ENCODE measurements around the gene VDAC2.
A peak's percentile ranks its signal among the peaks of the same experiment; 100 is the strongest.
"Not testable (repeated sequence)": the region's sequence is repeated elsewhere in the genome, so short reads cannot be mapped to it uniquely, and the experiment has no call there.

The VDAC2 gene

DNA sequence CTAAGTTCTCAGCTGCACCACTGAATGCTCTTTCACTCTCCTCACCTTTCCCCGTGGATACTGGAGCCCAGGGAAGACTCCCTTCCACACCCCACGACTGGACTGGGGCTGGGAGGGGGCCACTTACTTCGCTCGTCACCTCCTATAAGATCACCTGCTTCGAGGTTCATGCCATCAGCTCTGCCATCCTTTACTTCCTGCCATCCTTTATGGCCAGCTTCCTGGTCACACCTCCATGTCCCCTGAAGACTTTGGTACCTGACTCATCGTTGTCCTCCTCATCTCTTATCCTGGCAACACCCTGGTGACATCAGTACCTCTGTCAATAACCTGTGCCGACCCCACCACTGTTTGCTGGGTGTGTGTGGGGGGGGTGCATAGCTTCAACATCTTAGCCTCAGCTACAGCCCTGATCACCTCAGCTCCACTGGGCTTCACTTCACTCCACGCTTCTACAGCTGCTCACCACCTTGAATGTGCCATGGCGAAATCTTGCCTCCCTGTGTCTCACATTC is 8.7 kb upstream of the VDAC2 start:
- DNase-seq (ENCODE audit: low spot score), result no peak

DNA sequence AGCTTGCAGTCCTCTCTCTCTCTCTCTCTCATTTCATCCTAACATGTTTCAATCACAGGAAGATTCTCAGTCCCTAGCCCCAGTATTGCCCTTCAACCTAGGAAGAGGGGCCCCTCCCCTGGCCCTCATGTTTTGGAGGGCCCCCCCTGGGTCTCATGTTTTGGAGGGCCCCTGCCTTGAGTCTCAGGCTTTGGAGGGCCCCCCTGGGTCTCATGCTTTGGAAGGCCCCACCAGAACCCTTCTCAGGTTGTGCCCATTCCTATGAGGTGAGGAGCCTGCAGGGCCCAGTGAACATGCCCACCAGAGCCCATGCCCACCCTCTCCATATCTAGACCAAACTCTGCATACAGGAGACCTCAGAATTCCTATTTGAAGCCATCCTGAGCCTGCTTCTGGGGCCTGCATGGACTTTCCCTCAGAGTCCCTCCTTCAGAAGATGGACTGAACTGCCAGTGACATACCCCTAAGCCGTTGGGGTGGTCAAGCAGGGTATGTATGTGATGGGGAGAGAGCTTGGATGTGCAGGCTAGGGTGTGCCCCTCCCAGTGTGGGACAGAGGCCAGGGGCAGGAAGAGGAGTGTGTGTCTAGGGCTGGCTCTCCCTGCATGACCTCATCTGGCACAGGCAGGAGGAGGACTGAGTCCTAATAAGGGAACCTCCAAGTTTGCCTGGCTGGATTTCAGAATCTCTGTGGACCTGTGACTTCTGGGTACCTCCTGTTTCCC is 8.1 kb upstream of the VDAC2 start:
- no peak for DNase-seq (ENCODE audit: low spot score)

DNA sequence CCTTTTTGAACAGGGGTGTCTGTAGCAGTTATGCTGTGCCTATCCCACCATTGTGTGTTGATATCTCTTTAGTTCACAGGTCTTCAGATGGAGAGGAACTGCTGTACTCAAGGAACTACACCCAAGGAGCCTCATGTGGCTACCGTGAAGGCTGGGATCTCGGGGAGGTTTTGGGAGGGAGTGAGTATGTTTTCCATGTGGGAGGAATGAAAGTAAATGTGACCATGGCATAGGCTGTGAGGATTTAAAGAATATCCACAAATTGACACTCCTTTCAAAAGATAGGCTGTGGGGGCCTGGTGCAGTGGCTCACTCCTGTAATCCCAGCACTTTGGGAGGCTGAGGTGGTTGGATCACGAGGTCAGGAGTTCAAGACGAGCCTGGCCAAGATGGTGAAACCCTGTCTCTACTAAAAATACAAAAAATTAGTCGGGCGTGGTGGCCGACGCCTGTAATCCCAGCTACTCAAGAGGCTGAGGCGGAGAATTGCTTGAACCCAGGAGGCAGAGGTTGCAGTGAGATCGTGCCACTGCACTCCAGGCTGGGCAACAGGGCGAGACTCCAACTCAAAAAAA is 7.5 kb upstream of the VDAC2 start:
- not testable (repeated sequence) for DNase-seq (ENCODE audit: low spot score)

DNA sequence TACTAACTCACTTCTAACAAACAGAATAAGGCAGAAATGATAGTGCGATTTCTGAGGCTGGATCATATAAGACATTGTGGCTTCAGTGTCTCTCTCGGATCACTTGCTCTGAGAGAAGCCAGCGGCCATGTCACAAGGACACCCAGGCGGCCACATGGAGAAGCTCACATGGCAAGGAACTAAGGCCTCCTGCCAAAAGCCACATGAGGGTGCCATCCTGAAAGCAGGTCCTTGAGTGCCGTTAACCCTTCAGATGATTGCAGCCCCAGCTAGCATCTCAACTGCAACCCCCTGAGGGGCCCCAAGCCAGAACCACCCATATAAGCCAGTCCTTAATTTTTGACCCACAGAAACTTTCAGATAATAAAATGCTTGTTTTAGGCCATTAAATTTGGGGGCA is 6.9 kb upstream of the VDAC2 start:
- no peak for DNase-seq (ENCODE audit: low spot score)

DNA sequence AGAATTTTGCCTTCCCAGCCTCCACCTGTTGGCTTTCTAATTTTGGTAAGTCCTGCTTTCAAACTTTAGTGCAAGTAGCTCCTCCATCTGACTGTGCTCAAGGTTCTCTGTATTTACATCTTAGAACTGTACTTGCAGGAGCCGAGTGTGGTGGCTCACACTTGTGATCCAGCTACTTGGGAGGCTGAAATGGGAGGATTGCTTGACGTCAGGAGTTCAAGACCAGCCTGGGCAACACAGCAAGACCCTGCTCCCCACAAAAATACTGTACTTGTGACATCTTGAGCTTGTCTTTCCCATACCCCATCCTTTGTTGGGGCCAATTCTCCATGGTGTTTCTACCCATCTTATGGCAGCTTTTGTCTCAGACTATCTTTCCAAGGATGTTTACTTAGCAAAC is 4.7 kb upstream of the VDAC2 start:
- no peak for DNase-seq (ENCODE audit: low spot score)

DNA sequence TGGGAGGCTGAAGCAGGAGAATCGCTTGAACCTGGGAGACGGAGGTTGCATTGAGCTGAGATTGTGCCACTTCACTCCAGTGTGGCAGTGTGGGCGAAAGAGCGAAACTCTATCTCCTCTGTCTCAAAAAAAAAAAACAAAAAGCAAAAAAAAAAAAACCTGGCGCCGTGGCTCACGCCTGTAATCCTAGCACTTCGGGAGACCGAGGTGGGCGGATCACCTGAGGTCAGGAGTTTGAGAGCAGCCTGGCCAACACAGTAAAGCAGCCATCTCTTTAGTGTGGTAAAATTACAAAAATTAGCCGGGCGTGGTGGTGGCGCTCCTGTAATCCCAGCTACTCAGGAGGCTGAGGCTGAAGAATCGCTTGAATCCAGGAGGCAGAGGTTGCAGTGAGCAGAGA is 4.0 kb upstream of the VDAC2 start:
- DNase-seq (ENCODE audit: low spot score), result not testable (repeated sequence)

DNA sequence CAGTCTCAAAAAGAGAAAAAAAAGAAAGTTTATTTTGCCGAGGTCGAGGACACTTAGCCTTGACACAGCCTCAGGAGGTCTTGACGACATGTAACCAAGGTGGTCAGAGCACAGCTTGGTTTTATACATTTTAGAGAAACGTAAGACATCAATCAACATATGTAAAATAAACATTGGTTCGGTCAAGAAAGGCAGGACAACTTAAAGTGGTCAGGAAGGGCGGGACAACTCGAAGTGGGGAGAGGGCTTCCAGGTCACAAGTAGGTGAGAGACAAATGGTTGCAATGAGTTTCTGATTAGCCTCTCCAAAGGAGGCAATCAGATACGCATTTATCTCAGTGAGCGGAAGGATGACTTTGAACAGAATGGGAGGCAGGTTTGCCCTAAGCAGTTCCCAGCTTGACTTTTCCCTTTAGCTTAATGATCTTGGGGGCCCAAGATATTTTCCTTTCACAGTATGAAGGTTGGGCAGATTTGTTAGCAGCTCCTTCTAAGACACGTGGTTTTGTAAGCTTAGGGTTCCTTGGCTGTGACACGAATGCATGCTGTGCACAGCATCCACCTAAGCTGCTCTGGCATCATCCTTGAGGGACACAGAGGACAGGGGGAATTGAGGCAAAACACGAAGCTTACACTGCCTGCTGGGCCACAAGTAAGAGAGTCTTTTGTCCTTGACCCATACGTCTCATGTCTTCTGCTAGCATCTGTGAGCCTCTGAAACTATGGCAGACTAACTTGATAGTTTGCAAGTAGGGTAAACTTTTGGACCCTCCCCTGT is 3.3 kb upstream of the VDAC2 start:
- no peak for DNase-seq (ENCODE audit: low spot score)

DNA sequence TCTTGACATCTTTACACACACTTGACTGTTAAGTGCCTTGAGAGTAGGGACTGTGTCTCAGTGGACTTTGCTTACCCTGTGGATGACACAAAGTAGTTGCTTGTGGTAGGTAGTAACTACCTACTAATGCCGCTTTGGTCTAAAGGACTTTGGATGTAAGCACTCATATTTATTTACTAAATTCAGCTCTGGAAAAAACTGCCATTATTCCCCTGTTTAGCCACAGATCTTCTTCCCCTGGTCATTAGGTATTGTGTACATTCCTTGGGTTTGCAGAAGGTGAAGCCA is 2.8 kb upstream of the VDAC2 start:
- no peak for DNase-seq (ENCODE audit: low spot score)

DNA sequence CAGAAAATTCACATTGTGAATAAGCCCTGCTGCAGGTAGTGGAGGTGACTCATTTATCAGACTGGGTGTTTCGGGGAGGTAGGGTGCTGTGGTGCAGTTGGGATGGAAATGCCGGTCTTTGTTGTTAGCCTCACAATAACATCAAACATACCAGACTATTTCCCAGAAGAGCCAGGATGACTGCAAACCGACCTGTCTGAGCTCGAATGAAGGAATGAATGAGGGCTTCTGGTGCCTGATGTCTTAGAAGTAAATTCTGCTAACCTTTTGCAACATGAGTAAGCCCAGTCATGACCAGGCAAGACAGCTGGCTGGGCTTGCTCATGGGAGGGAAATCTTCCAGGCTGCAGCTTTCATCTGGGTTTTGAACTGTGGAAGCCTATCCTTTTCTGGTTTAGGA is 2.4 kb upstream of the VDAC2 start:
- DNase-seq (ENCODE audit: low spot score), result peak; percentile 10

DNA sequence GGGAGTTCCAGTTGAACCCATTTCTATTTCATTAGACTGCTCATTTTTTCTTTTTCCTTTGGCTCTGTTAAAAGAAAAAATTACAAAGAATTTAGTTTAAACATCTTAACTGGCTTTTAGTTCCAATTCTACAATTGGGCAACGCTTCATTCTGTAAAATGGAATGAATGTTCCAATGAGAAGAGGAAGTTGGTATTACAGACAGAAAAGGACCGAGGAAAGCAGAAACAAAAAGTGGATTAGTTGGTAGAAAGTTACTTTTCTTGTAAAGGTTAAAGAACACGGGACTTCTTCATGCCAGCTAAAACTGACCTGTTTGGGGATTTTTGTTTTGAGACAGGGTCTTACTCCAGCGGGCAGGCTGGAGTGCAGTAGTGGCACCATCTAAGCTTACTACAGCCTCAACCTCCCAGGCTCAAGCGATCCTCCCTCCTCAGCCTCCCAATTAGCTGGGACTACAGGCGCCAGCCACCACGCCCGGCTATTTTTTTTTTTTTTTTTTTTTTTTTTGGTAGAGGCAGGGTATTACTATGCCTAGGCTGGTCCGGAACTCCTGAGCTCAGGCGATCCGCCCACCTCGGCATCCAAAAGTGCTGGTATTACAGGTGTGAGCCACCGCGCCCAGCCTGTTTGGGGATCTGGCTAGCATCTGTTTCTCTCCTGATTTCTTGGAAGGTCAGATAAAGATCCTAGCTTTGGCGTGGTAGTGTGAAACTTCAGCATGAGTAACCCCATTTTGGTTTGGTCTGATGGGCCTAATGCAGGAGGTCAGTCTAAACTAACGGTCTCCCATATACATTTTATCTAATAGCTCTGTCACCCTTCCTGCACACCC is 1.3 kb upstream of the VDAC2 start:
- DNase-seq (ENCODE audit: low spot score), result no peak

DNA sequence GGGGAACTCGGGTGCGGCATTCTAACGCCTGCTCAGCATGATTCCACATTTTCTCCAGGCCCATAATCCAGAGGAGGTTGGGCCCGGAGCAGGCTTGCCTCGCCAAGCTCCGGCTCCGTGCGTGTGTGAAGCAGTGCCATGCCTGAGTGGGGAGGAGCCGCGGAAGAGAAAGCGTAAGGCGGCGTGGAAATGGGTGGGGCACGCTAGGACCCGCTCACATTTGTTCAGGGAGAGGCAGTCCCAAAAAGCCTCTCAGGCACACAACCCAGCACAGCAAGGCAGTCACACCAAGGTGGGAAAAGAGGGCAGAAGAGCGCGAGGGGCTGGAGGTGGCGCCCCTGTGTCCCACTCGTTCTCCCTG is 695 bp upstream of the VDAC2 start:
- DNase-seq (ENCODE audit: low spot score), result peak; percentile 81

DNA sequence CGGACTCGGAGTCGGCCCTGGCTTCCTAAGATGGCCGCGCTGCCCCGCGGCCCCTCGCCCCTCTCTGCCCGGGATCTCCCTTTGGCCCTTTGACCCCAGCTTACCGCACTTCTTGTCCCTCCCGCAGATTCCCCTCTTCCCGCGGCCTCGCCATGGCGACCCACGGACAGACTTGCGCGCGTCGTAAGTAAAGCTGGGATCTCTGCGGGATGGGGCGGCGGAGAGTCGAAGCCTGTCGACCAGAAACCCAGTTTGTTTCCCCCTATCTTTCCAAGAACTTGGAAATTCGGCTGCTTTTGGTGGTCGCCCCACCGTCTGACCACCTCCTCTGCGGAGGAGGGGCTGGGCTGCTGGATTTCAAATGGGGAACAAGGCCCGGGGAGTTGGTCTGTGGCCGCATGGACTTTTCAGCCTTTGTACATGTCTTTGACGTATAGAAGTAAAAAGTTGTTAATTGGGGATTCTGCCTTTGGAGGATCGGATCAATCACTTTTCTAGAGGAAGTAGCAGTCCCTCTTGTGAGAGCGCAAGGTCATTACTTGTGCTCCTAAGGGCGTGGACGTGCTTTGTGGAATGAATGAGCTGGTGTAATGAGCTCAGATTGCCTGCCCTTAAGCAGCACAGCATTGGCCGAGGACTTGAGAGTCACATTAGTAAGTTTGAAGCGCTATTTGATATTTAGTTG is 553 bp downstream of the VDAC2 start:
- peak; percentile 28 for DNase-seq (ENCODE audit: low spot score)

DNA sequence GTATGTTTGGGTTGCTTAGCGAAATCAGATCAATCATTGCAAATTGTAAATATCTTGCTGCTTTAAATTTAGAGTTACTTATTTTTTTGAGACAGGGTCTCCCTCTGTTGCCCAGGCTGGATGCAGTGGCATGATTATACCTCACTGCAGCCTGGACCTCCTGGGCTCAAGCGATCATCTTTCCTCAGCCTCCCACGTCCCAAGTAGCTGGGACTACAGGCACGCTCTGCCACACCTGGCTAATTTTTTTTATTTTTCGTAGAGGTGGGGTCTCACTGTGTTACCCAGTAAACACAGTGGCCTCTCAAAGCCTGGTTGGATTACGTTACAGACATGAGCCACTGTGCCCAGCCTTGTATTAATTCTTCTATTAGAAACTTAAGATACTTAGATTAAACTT is 1.7 kb downstream of the VDAC2 start:
- DNase-seq (ENCODE audit: low spot score), result no peak

DNA sequence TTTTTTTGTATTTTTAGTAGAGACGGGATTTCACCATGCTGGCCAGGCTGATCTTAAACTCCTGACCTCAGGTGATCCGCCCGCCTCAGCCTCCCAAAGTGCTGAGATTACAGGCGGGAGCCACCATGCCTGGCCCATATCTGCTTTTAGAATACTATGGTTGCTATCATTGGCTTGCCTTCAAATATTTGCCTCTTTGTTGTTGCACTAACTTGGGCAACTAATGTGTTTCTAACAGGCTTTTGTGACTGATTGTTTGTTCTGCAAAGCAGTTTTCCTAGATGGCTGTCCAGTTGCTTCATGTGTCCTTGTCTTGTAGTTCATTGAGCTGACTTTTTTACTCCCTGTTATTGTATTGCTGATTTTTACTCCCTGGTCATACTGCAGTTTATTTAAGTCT is 9.7 kb downstream of the VDAC2 start:
- DNase-seq (ENCODE audit: low spot score), result no peak

DNA sequence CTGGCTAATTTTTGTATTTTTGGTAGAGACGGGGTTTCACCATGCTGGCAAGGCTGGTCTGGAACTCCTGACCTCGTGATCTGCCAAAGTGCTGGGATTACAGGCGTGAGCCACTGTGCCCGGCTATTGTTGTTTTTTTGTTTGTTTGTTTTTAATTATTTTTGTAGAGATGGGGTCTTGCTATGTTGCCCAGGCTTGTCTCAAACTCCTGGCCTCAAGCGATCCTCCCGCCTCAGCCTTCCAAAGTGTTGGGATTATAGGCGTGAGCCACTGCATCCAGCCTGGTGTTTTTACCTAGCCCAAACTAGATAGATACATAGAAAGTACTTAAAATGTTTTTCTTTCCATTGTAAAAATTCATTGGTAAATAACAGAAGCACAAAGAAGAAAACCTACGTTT is 10.9 kb downstream of the VDAC2 start:
- DNase-seq (ENCODE audit: low spot score), result not testable (repeated sequence)

DNA sequence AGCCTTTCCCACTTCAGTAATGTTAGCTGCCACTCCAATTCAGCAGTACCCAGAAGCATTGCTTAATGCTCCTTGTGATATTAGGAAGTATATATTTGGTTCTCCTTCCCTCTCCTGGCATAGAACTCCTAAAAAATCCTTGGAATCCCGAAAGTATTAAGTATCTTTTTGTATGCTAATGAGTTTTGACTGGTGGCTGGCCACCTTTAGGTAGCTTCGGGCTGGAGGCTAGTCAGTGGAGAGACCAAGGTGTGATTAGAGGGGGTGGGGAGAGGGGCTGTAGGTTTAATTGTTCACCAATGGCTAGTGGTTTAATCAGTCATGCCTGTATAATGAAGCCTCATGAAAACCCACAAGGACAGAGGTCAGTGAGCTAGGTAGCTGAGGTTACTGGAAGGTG is 12.9 kb downstream of the VDAC2 start:
- DNase-seq (ENCODE audit: low spot score), result no peak

DNA sequence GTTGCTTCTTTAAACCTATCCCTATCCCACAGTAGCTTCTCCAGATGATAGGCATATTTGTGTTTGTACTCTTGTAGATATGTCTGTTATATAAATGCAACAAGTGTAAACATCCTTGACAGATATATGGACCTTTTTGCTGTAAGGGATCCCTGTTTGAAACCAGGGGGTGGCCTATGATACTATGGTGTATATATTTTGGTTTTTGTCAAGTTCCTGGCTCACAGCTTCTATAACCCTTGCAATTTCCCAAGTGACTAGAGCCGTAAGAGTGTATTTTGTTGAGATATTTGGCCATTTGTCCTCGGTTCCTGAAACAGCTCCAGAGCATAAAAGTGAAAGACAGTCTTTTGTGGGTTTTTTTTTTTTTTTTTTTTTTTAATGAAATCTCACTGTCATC is 15.5 kb downstream of the VDAC2 start:
- no peak for DNase-seq (ENCODE audit: low spot score)

DNA sequence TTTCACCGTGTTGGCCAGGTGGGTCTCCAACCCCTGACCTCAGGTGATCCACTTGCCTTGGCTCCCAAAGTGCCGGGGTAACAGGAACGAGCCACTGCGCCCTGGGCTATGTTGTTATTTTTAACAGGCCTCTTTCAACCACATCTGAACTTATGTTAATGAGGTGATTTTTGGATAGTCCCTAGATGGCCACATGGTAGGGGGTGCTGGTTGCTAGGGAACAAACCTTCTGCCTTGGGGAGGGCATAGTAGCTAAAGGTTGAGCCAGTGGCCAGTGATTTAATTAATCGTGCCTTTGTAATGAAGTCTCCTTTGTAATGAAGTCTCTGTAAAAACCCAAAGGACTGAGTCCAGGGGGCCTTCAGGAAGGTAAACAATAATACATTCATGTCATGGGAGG is 16.1 kb downstream of the VDAC2 start:
- DNase-seq (ENCODE audit: low spot score), result no peak

DNA sequence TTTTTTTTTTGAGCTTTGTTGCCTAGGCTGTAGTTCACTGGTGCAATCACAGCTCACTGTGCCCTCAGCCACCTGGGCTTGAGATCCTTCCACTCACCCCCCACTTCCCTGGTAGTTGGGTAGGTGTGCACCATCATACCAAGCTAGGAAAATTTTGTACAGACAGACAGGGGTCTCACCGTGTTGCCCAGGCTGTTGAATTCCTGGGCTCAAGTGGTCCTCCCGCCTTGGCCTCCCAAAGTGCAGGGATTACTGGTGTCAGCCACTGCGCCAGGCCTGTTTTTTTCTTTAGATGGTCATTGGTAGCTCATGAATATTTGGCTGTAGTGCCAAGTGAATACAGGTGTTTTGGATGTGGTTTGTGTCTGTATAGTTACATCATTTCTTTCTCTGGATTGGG is 17.7 kb downstream of the VDAC2 start:
- no peak for DNase-seq (ENCODE audit: low spot score)

DNA sequence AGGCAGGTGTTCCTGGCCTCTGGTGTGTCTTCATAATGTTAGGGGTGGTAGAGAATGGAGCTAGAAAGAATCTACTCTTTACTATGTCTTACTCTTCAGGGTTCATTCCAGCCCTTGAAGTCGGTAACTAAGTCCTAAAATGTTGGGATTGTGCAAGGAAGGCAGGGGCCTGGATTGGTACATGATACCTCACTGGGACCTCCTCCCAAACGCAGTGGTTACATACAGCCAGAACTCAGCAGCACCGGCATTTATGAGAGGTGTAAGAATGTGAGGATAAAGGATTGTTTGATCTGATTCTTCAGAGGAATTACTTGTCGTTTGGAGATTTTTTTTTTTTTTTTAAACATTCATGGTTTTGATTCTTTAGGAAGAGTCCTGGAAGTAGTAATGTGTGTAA is 18.2 kb downstream of the VDAC2 start:
- DNase-seq (ENCODE audit: low spot score), result no peak

DNA sequence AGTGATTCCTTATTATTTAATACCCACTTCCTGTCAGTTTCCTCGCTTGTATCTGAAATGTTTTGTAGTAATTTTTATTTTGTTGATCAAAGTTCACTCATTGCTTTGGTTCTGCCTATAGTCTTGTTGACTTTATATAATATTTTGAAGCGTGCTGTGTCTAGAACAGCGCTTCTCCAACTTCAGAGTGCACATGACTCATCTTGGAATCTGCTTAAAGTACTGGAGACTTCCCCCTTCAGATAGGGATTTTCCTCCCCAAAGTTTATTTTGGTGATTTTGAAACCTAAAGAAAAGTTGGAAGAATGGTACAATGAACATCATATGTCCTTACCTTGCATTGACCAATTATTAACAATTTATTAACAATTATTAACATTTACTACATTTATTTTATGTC is 19.4 kb downstream of the VDAC2 start:
- DNase-seq (ENCODE audit: low spot score), result no peak

DNA sequence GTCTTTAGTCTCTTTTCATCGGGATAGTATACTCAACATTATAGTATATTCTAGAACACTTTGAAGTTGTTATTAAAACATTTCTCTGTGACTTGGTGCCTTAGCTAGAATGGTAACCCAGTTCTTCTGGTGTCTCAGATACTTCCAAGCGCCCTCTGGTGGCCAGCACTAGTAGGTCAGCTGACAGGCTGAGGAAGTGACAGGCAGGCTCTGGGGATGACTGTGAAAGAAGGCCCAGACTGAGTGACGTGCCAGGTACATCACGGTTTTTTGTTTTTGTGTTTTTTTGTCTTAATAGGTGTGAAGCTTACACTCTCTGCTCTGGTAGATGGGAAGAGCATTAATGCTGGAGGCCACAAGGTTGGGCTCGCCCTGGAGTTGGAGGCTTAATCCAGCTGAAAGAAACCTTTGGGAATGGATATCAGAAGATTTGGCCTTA is 20.0 kb downstream of the VDAC2 start:
- DNase-seq (ENCODE audit: low spot score), result peak; percentile 95
